ENCODE data around the gene C19orf33.

- TF ChIP-seq POLR2AphosphoS5 (IDR thresholded peaks at IDR 0.05; ENCODE audit: borderline replicate concordance, low read depth, low read length) (no peak), EZH2 (IDR thresholded peaks at IDR 0.05) (no peak), FOXP2 (optimal IDR thresholded peaks at IDR 0.05; ENCODE audit: control extremely low read depth, extremely low read length, insufficient read depth) (no peak)
Observed at GRCh38 chr19:38265213-38265861, 38.7 kb upstream of the C19orf33 start.

Measured in SK-N-MC (cell line).